Measurements from ENCODE around the gene GTF2A1.

GRCh38 chr14:81264671-81265070, 43.9 kb upstream of the GTF2A1 start:
- TF ChIP-seq ZNF274 (IDR thresholded peaks at IDR 0.05; ENCODE audit: low read depth, low read length): no peak
- TF ChIP-seq YY1 (IDR thresholded peaks at IDR 0.05; ENCODE audit: insufficient read depth, insufficient read length): no peak
- no peak for TF ChIP-seq SUZ12 (IDR thresholded peaks at IDR 0.05; ENCODE audit: extremely low read depth, insufficient read depth, insufficient read length)

Data from NT2/D1 (cell line).